Activated CD4-positive, alpha-beta T cell treated with anti-CD3 and anti-CD28 coated beads for 48 hours (primary cell): ENCODE results near the gene DNAJC17.

Experiments used
- DNase-seq: peaks from one replicate; pipeline ENCODE4 v3.0.0-alpha.2; 2020

The DNAJC17 gene

GRCh38 chr15:40787991-40788390 lies 19.3 kb downstream of the DNAJC17 start:
- DNase-seq, result no peak

DNA sequence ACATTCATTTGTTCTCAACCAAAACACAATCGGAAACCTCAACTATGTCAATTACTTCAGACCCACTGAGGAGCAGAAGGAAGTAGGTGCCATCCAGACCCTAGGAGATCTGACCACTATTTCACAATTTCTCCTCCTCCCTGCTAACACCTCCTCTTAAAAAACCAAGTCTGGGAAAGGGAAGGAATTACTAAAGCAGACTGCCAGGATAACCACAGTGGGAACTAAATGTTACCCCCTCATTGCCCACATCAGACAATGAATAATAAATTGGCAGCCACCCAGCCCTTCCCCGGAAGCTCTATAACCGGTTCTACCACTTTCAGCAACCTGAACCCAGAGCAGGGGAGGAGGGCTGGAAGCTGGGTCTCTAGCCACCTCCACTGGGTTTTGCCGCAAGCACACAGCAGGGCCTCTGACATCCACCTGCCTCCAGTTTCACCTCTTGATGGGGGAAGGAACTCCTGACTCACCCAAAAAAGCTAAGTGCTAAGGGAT lies 19.9 kb downstream of the DNAJC17 start:
- DNase-seq, result peak; percentile 76

- no peak for DNase-seq
These were observed 21.5 kb downstream of the DNAJC17 start for GRCh38 chr15:40785814-40786213.

GRCh38 chr15:40785164-40785563 lies 22.1 kb downstream of the DNAJC17 start:
- no peak for DNase-seq

DNA sequence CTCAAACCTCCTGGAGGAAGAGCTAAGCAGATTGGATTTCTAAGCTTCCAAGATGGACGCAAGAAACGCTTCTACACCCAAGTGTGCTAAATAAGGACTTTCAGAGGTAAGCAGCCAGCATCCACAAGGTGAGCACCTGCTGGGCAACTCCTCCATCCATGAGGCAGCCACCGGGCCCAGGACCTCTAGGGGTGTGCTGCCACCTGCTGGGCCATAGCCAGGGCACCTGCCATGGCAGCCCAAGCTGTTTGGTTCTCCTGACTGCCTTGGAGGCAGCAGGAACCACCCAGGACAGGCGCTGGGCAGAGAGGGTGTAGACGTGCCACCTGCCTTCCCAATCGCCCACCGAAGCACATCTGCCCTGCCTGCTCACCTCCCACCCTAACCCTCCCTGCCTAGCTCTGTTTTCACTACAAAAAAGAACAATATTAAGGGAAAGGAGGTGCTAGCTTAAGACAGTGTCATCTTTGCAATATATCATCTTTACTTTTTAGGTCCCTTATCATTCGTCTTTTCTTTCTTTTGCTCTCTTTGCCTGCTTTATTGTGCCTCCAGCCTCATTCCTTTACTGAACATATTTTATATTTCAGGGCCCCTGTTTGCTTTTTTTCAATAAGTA lies 24.6 kb downstream of the DNAJC17 start:
- peak; percentile 85 for DNase-seq

GRCh38 chr15:40776537-40777141 lies 30.6 kb downstream of the DNAJC17 start:
- peak; percentile 58 for DNase-seq

DNA sequence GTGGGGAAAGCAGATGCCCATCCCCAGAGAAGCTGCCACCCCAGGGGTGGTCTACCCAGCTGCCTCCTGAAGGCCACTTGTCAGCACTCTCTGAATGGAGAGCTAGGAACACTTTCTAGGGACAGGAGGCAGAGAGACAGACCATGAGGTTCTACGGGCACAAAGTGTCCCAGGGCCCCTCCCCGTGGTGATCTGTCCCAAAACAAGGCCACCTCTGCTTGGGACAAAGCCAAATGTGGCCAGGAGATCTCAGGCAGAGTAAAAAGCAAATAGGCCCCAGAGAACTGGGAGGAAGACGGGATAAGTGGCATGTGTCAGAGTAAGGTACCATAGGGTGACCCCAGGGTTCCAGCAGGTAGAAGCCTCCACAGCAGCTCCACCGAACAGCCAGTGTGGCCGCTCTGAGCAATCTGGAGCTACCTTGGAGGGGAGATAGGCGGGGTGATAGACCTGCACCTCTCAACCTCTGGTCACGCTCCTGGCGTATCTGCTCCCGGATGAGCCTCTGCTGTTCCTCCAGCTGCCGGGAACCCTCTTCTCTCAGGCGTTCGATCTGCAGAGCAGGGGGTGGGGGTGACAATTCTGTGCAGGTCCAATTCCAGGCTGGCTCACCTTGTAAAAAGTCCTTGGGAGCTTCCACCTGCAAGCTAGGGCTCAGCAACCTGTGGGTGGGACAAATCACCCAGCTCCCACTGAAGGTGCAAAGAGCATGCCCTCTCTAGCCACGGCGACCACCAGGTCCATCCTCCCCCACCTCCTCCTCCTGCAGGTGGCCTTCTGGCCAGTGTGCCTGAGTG lies 31.3 kb downstream of the DNAJC17 start:
- no peak for DNase-seq

GRCh38 chr15:40775007-40775406 lies 32.3 kb downstream of the DNAJC17 start:
- DNase-seq, result no peak

DNA sequence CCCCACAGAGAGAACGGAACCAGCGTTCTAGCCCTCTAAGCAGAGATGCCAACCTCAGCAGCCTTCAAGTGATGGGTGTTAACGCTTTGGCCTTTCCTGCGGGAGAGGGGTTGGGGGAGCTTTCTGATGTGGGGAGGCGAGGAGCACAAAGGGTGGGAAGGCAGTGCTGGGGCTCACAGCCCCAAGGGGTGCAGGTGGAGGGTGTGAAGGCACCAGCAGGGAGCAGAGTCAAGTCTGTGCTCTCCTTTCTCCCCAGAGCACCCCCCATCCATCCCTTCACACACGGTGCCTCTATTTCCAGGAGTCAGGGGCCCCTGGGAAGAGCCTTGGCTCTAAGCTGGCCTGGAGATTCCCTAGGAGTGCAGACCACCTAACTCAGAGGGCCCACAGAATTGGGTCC lies 33.4 kb downstream of the DNAJC17 start:
- DNase-seq, result no peak

GRCh38 chr15:40773496-40773895 lies 33.8 kb downstream of the DNAJC17 start:
- DNase-seq, result no peak

DNA sequence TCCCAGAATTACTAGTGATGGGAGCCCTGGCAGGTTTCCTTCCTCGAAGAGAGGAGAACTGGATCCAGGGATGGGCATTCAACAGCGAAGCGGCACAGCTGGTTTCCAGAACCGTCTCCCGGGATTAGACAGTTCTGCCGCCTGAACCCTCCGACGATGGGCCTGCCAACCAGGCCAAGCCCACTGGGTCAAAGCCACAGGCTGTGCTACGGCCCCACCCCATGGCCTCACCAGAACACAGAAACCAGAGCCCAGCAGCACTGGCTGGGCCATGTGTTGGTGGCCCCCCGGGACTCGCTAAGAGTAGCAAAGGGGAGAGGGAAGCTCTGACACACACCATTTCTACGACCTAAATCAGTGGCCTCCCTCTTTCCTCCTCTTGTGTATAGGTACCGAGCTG lies 35.3 kb downstream of the DNAJC17 start:
- DNase-seq, result no peak

DNA sequence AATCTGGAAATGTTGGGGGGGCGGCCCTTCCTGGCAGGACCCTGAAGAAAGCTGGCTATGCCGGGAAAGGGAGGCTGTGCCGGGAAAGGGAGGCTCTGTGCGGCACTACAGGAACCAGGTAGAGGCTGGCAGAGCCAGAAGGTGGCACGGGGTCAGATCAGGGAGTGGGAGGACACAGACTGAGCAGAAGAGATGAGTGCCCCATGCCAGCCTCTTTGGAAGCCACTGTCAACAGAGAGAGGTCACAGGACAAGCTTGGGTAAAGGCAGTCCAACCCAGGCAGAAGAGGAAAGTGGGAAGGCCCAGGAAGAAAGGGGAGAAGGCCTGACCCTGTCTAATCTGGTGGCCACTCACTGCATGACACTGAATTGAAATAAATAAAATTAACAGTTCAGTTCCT lies 36.0 kb downstream of the DNAJC17 start:
- no peak for DNase-seq

DNA sequence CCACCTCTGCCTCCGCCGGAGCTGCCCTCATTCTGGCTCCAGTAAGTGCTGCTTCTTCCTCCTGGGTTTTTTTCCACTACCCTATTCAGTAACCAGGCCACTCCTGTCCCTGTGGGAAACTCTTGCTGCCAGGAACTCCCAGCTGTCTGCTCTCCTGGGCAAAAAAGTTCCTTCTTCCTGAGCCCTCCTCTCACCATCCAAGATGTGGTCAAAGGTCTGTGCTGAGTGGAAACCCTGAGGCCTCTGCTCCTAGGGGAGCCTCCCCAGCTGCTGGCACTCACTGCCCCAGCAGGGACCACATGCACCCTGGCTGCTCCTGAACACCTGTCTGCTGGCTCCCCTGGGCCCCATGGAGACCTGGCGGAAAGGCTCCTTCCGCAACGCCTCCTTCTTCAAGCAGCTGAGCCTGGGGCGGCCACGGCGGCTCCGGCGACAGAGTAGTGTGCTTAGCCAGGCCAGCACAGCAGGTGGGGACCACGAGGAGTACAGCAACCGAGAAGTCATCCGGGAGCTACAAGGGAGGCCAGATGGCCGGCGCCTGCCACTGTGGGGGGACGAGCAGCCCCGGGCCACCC lies 37.0 kb downstream of the DNAJC17 start:
- no peak for DNase-seq

GRCh38 chr15:40769274-40770146 lies 37.8 kb downstream of the DNAJC17 start, which contains the start of gene C15orf62:
C15orf62 (plus strand) TSS chr15:40769980; CDS start chr15:40770496, 516 bp downstream.
- DNase-seq, result peak; percentile 72

DNA sequence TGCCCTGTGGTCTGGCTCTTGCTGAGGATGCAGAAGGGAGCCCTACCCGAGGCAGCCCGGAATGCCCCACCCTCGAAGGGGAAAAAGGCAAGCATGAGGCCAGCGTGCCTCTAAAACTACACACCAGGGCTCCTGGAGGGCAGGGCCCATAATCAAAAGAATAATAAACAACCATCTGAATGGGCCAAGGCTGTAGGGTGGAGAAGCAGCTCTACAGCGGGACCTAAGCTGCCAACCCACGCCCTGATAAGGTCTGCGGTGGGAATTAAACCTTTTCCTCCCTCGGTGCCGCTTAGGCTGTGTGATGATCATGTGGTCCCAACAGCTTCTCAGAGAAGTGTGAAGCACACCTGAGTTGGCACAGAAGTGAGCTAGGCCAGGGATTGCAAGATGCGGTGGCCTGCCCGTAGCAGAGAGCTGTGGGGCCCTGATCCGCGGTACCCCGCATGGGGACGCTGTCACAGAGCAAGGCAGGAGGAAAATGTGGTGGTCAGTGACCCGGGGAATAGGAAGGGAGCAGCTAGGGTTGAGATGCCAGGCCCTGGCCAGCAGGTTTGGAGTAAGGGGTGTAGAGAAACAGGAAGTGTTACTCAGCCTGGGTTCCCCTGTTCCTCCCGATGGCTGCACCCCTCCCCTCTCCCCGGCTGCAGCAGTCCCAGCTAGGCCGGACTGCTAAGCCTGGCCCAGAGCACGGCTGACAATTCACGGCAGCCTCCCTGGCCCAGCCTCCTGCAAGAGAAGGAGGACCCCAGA lies 38.6 kb downstream of the DNAJC17 start:
- DNase-seq, result peak; percentile 11

GRCh38 chr15:40767838-40768500 lies 39.3 kb downstream of the DNAJC17 start:
- no peak for DNase-seq

GRCh38 chr15:40766906-40767837 lies 40.1 kb downstream of the DNAJC17 start:
- no peak for DNase-seq

GRCh38 chr15:40766194-40766815 lies 41.0 kb downstream of the DNAJC17 start:
- no peak for DNase-seq

GRCh38 chr15:40764629-40765103 lies 42.6 kb downstream of the DNAJC17 start:
- DNase-seq, result no peak
